ENCODE data around the gene CNKSR3. TPM values are rescaled to one million over a fixed set of nuclear protein-coding genes. Genes with fewer than 3 reads are reported as not detected.

CNKSR3 gene
- total and polyA plus RNA-seq, 2 of the 8 experiments (the other 6 are each of a cell fraction or from before 2014, with no cell fraction given), result 1.2 to 6.2 TPM

DNA sequence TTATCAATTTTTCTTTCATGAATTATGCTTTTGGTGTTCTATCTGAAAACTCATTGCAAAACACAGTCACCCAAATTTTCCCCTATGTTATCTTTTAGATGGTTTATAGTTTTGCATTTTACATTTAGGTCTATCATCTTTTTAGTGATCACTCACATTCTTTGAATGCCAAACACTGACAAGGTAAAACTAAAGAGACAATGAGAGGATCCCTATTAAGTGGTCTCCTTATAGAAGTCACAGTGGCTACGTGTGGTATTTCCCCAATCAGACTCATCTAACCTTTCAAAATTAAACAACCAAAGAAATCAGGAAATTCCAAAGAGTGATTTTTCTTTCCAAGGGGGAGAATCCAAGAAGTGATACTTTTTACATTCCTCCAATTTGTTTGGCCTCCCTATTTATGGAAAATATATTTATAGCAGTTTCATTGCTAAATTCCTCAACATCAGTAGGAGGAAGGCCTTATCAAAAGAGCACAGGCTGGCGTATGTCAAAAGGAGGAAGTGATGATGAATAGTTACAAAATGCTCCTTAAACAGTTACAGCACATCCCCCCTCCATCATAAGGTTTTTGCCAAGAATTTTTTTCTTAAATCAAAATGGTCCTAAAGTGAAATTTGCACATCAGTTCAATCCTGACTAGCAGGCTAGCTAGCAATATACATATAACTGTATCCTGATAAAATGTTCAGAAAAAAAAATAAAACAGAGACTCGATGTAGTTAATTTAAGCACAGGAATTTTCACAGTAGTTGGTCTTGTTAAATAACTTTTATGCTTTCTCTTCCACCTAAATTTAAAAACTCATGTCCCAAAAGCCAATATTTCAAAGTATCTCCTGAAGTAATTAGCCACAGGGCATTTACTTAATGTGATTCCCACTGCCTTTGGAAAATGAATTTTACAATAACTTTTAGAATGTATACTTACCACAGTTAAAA is 77.7 kb downstream of the CNKSR3 start (continued):
- TF ChIP-seq TAF7 (optimal IDR thresholded peaks at IDR 0.05; ENCODE audit: borderline replicate concordance, low read depth, low read length) (no peak), SAP30 (IDR thresholded peaks at IDR 0.05; ENCODE audit: insufficient read depth, insufficient replicate concordance, low read length) (no peak), EP300 (IDR thresholded peaks at IDR 0.05; ENCODE audit: borderline replicate concordance in 1 of 2, low read depth in 2 of 2, low read length in 2 of 2) (no peak), TEAD4 (IDR thresholded peaks at IDR 0.05; ENCODE audit: low read depth, low read length) (no peak), POLR2A (IDR thresholded peaks at IDR 0.05; ENCODE audit: control extremely low read depth in 1 of 2, low read depth in 2 of 2, low read length in 2 of 2) (no peak), CBX8 (IDR thresholded peaks at IDR 0.05; ENCODE audit: borderline replicate concordance, low read depth, low read length) (no peak), SIN3A (conservative IDR thresholded peaks at IDR 0.05 in 1 of 2, IDR thresholded peaks at IDR 0.05 in 1 of 2; ENCODE audit: low read depth in 1 of 2, low read length in 2 of 2) (no peak), CEBPB (IDR thresholded peaks at IDR 0.05; ENCODE audit: low read depth, low read length) (no peak), CTBP2 (IDR thresholded peaks at IDR 0.05; ENCODE audit: borderline replicate concordance, insufficient read depth, insufficient read length, low read length) (no peak), ZNF274 (IDR thresholded peaks at IDR 0.05; ENCODE audit: borderline replicate concordance, extremely low read depth, low read length) (no peak), SIX5 (IDR thresholded peaks at IDR 0.05; ENCODE audit: low read depth, low read length) (no peak)
